Cardiac fibroblast (primary cell): ENCODE measurements around the gene GLE1.
"Not testable (repeated sequence)": the region's sequence is repeated elsewhere in the genome, so short reads cannot be mapped to it uniquely, and the experiment has no call there.

Experiments
- DNase-seq, 2 donors: peaks; one replicate each; pipeline versions ENCODE4 v3.0.0 to v3.0.0-alpha.2; 2010; ENCODE audit warnings: low read depth in 2 of 2
- H3K4me3 ChIP-seq, 2 donors: replicated peaks in 1 of 2; 1 replicate in 1 of 2; 2 replicates in 1 of 2; pipeline ENCODE4 v1.5.1; 2011; ENCODE audit warnings: low read depth in 2 of 2, low read length in 2 of 2, mild to moderate bottlenecking in 2 of 2, moderate library complexity in 1 of 2
- CTCF ChIP-seq: IDR thresholded peaks from one replicate; pipeline ENCODE4 v1.5.1; 2011; ENCODE audit warnings: low read depth, mild to moderate bottlenecking, low read length, inconsistent platforms

The GLE1 gene

DNA sequence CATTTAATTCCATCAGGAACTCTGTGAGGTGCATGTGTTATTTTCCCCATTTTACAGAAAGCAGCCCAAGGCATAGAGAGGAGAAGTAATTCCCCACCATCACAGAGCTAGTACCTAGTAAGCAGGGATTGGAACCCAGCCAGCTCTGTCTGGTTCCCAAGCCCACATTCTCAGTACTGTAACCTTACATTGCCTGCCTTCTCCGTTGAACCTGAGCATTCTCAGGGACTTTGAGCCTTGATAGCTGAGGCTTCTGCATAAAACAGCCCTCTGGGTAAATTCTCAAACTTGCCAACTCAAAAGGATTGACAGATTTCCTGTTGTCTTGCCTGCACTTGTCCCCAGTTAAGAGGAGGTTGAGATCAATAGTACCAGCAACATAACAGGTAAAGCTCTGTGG is 9.2 kb upstream of the GLE1 start:
- no peak overlapping the region for H3K4me3 ChIP-seq
- no peak for DNase-seq
- no peak for TF ChIP-seq CTCF

DNA sequence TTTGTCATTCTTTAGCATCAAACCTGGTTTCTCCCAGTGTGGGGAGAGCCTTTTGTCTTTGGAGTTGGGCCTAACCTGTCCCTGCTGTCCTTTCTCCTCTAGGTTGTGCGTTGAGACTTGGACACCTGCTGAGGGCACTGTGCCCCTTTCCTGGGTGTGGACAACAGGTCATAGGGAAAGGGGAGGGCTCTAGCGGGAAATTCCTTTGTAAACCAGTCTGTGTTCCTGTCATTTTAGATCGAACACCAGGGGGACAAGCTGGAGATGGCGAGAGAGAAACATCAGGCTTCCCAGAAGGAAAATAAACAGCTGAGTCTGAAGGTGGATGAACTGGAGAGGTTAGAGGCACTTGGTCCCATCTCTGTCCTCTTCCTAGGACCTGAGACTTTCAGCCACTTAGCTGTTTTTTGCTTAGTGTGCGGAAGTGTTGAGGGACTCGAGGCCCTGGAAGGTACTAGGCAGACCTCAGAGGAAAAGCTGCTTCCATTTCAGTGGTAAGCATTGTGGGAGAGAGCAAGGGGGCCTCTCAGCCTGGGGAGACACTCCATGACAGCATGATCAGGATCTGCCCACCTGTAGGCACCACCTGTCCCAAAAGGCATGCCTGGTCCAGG is 8.6 kb upstream of the GLE1 start:
- no peak overlapping the region for H3K4me3 ChIP-seq
- DNase-seq = no peak
- TF ChIP-seq CTCF = no peak

DNA sequence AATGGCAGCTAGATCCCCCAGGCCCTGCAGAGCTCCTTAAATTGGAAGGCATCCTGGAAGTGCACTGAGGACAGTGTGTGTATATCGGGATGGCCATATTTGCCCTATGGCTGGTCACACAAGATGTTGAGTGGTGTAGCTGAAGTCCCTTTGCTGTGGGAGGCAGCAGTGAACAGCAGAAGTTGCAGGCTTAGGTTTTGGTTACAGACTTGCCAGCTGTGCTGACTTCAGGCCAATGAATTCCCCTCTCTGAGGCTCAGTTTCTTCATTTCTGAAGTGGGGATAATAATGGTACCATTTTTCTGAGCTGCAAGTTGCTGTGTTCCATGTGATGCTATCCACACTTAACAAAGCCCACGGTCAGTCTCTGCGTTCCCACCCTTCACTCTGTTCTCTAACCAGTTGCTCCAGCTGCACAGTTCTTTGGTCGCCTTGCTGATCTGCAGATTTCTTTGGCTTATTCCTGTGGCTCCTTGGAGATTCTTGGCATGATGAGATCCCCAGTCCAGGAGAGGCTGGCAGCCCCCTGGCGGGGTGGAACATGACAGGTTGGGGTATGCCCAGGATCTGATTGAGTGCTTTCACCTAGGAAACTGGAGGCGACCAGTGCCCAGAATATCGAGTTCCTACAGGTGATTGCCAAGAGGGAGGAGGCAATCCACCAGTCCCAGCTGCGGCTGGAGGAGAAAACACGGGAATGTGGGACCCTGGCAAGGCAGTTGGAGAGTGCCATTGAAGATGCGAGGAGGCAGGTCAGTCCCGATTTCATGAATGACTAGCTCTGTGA is 6.5 kb upstream of the GLE1 start:
- no peak for DNase-seq
- no peak for TF ChIP-seq CTCF
- no peak overlapping the region for H3K4me3 ChIP-seq

GRCh38 chr9:128498911-128499310 is 5.6 kb upstream of the GLE1 start:
- no peak for TF ChIP-seq CTCF
- H3K4me3 ChIP-seq = no peak overlapping the region
- DNase-seq = no peak

DNA sequence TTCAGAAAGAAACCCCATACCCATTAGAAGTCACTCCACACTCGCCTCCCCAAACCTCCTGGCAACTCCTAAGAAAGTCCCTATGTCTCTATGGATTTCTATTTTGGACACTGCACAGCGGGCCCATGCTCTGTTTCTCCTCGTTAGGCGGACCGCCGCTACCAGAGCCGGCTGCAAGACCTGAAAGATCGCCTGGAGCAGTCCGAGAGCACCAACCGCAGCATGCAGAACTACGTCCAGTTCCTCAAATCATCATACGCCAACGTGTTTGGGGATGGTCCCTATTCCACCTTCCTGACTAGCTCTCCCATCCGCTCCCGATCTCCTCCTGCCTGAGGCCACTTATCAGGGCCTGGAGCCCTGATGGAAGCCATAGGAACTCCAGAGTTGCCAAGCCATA is 4.6 kb upstream of the GLE1 start:
- no peak for DNase-seq
- no peak for TF ChIP-seq CTCF
- H3K4me3 ChIP-seq = no peak overlapping the region

DNA sequence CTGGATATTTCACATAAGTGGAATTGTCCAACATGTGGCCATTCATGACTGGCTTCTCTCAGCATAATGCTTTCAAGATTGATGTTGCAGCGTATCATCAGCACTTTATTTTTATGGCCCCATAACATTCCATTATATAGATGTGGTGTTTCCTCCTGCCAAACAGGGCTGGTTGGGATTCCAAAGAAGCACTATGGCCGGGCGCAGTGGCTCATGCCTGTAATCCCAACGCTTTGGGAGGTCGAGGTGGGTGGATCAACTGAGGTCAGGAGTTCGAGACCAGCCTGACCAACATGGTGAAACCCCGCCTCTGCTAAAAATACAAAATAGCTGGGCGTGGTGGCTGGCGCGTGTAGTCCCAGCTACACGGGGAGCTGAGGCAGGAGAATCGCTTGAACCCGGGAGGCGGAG is 1.1 kb upstream of the GLE1 start:
- not testable (repeated sequence) for H3K4me3 ChIP-seq, DNase-seq

DNA sequence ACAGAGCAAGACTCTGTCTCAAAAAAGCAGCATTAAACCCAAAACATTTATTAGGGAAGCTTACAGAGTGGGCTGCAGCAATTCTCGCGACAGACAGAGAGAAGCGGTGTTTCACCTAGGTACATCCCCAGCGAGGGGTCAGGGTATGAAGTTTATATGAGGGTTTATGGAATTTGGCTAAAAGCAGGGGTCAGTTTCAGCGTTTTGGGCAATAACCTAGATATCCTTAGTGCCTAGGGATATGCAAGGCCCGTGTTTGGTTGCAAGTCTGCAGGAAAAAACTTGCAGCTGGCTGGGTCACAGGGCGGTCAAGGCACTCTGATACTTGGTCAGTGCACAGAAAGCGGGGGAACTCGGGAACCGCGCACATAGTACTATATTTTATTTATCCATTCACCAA is 649 bp upstream of the GLE1 start:
- peak; percentile 28 to 32 for DNase-seq
- H3K4me3 ChIP-seq = peak overlapping the region; percentile 97 to 99
- no peak for TF ChIP-seq CTCF
